Body of pancreas (tissue), 4 donors: ENCODE results near the gene KCNA4. TPM values are rescaled to one million over a fixed set of nuclear protein-coding genes. Genes with fewer than 3 reads are reported as not detected.

Experiments used
- ATAC-seq: fragments of 150-250 bp; one replicate; pipeline ENCODE4 v1.9.1; 2016
- DNase-seq, 4 donors: peaks; one replicate each; pipeline ENCODE4 v3.0.0-alpha.2; 2019
- H3K27ac ChIP-seq, 4 donors: fragments of 200-600 bp; sonication (generic); 1 replicate in 3 of 4; 2 replicates in 1 of 4; pipeline versions ENCODE4 v1.5.1 to v1.6.1; 2016 to 2019; ENCODE audit warnings: mild to moderate bottlenecking in 1 of 4, mixed read lengths in 1 of 4, moderate library complexity in 1 of 4
- H3K27me3 ChIP-seq, 2 donors: fragments of 200-600 bp; sonication (generic); one replicate each; pipeline ENCODE4 v1.6.0; 2016; ENCODE audit warnings: mild to moderate bottlenecking in 1 of 2
- H3K36me3 ChIP-seq, 2 donors: fragments of 200-600 bp; sonication (generic); replicated peaks in 1 of 2; 2 replicates each; pipeline ENCODE4 v1.5.1; 2016; ENCODE audit warnings: low read depth in 2 of 2; ENCODE audit not compliant: insufficient read depth in 1 of 2
- H3K4me1 ChIP-seq: fragments of 200-600 bp; sonication (generic); one replicate; pipeline ENCODE4 v1.6.0; 2016
- H3K4me3 ChIP-seq, 2 donors: fragments of 200-600 bp; sonication (generic); 1 replicate in 1 of 2; 2 replicates in 1 of 2; pipeline ENCODE4 v1.5.1; 2016 to 2019
- H3K9me3 ChIP-seq, 3 donors: fragments of 200-600 bp; sonication (generic); 1 replicate in 2 of 3; 2 replicates in 1 of 3; pipeline ENCODE4 v1.5.1; 2016
- CTCF ChIP-seq, 7 experiments: fragments of 450-650 bp in 4 of 7; fragments of 200-600 bp in 3 of 7; sonication (generic) in 3 of 7; IDR thresholded peaks; one replicate each; pipeline ENCODE4 v1.5.1; 2016 to 2019; ENCODE audit warnings: antibody characterized with exemption in 7 of 7
- POLR2A ChIP-seq, 3 donors: fragments of 450-650 bp; IDR thresholded peaks; one replicate each; pipeline ENCODE4 v1.6.1; 2016; ENCODE audit warnings: antibody characterized with exemption in 3 of 3, mild to moderate bottlenecking in 2 of 3
- WGBS, 2 donors: methylation state at CpG; one replicate each; pipeline ENCODE4 v1.1.5; 2017; 5-methylcytosine and 5-hydroxymethylcytosine counted together
- intact Hi-C: fragments of 100-400 bp; cut with DNase I; formaldehyde crosslinking; loops from one replicate; pipeline ENCODE4 v1.15.1; 2023
- total RNA-seq, 2 donors: library from RNA; depleted of rRNA; stranded (reverse); fragments of >200 nt; gene quantifications; one replicate each; pipeline ENCODE4 v1.1.0, GENCODE V29; 2016

Gene KCNA4
- under 1 TPM in 1 of 2 donors, not detected in 1; 0.33 TPM for total RNA-seq

GRCh38 chr11:30016588-30017363 is at the start of gene KCNA4:
KCNA4 (minus strand) TSS chr11:30017030; CDS start chr11:30012678, 4,352 bp downstream.
- Histone ChIP-seq H3K4me3 (no peak within 1 kb of the TSS), H3K27ac (no peak within 1 kb of the TSS), H3K27me3 (peaks cover 0 to 24% of the 10 kb centered on the region in 2 donors), H3K4me1 (peaks cover 20% of the 10 kb centered on the region), H3K36me3 (no peaks in the 10 kb centered on the region), H3K9me3 (no peaks in the 10 kb centered on the region)
- ATAC-seq = peak; percentile 53
- intact Hi-C loops = no loop called here
- TF ChIP-seq CTCF (IDR thresholded peaks at IDR 0.05) (peak in 1 of 7 experiments; percentile 32), POLR2A (IDR thresholded peaks at IDR 0.05) (no peak)
- DNase-seq = peak in 3 of 4 donors; percentile 15 to 36 (median 16)
- WGBS, 2 donors = 1 to 3% methylated on average over 17 to 49 of the region's 50 CpGs

- Histone ChIP-seq H3K4me3 (no peak overlapping the region), H3K4me1 (no peaks in the 10 kb centered on the region), H3K36me3 (no peaks in the 10 kb centered on the region), H3K27ac (no peak overlapping the region), H3K27me3 (no peaks in the 10 kb centered on the region), H3K9me3 (no peaks in the 10 kb centered on the region)
- no peak for DNase-seq
- TF ChIP-seq POLR2A (IDR thresholded peaks at IDR 0.05) = no peak
- no peak for TF ChIP-seq CTCF (IDR thresholded peaks at IDR 0.05)
- WGBS, 2 donors = 52% methylated on average over 4 of the region's 4 CpGs
- intact Hi-C loops = no loop called here
- no peak for ATAC-seq
Measured at GRCh38 chr11:30062103-30062502, 45.3 kb upstream of the KCNA4 start.

- ATAC-seq (no peak), DNase-seq (no peak)
- intact Hi-C loops = no loop called here
- 63 to 69% methylated on average over 2 of the region's 2 CpGs for WGBS, 2 donors
- H3K9me3 ChIP-seq = no peaks in the 10 kb centered on the region
- H3K4me3 ChIP-seq = no peak overlapping the region
- TF ChIP-seq POLR2A (IDR thresholded peaks at IDR 0.05) = no peak
- no peak for TF ChIP-seq CTCF (IDR thresholded peaks at IDR 0.05)
- H3K27me3 ChIP-seq = no peaks in the 10 kb centered on the region
- H3K36me3 ChIP-seq = no peaks in the 10 kb centered on the region
- no peaks in the 10 kb centered on the region for H3K4me1 ChIP-seq
- H3K27ac ChIP-seq = no peak overlapping the region
Measured at GRCh38 chr11:30059172-30059815, 42.5 kb upstream of the KCNA4 start.

- DNase-seq = no peak
- ATAC-seq = no peak
- Histone ChIP-seq H3K9me3 (no peaks in the 10 kb centered on the region), H3K36me3 (no peaks in the 10 kb centered on the region), H3K4me1 (no peaks in the 10 kb centered on the region), H3K27me3 (no peaks in the 10 kb centered on the region), H3K27ac (no peak overlapping the region), H3K4me3 (no peak overlapping the region)
- intact Hi-C loops = no loop called here
- WGBS, 2 donors = 13 to 18% methylated on average over 2 of the region's 2 CpGs
- TF ChIP-seq POLR2A (IDR thresholded peaks at IDR 0.05) = no peak
- no peak for TF ChIP-seq CTCF (IDR thresholded peaks at IDR 0.05)
Measured at GRCh38 chr11:30049214-30049613, 32.4 kb upstream of the KCNA4 start.
